Endothelial cell of umbilical vein (primary cell): ENCODE data around the gene PCDHGA8. TPM values are rescaled to one million over a fixed set of nuclear protein-coding genes. Genes with fewer than 3 reads are reported as not detected.
A peak's percentile ranks its signal among the peaks of the same experiment; 100 is the strongest.

Source experiments
- BruUV-seq: library from RNA; stranded (reverse); fragments of 400-500 nt; replicated peaks from 2 replicates; lab custom pipeline; 2021; lab: Mats Ljungman, UMichigan
- CTCF ChIA-PET: fragments of 300-600, 350-600 bp; sonication (Branson Sonifier 250); formaldehyde crosslinking; loops from one replicate; lab custom pipeline; 2021; ENCODE audit warnings: antibody characterized with exemption, inconsistent platforms; lab: Charles Lee
- POLR2A ChIA-PET: fragments of 300-600, 350-600 bp; sonication (Branson Sonifier 250); formaldehyde crosslinking; loops from one replicate; lab custom pipeline; 2021; ENCODE audit warnings: antibody characterized with exemption, inconsistent platforms; lab: Charles Lee
- DNase-seq: peaks from one replicate; pipeline ENCODE4 v3.0.0-alpha.2; 2011; ENCODE audit warnings: low read depth, low spot score
- FAIRE-seq: peaks from 2 replicates; lab custom pipeline; 2011; peaks lifted over from hg19 to GRCh38; lab: Jason Lieb, UNC
- H2AFZ ChIP-seq: 2 replicates; pipeline ENCODE4 v1.6.0; 2012; ENCODE audit warnings: low read depth, low read length, control low read depth, inconsistent platforms
- H3K27ac ChIP-seq: 2 replicates; pipeline ENCODE4 v1.5.1; 2011; ENCODE audit warnings: low read depth, mild to moderate bottlenecking, control low read depth, low read length, moderate library complexity; ENCODE audit not compliant: insufficient read depth
- H3K27me3 ChIP-seq, 2 experiments: 2 replicates each; pipeline versions ENCODE4 v1.6.0 to v1.6.1; 2011; ENCODE audit warnings: low read length in 2 of 2, mixed read lengths in 1 of 2; ENCODE audit not compliant: control insufficient read depth in 2 of 2, insufficient read depth in 2 of 2
- H3K36me3 ChIP-seq, 2 experiments: 2 replicates in 1 of 2; 3 replicates in 1 of 2; pipeline ENCODE4 v1.5.1; 2011; ENCODE audit warnings: low read length in 2 of 2, mild to moderate bottlenecking in 1 of 2, moderate library complexity in 1 of 2; ENCODE audit not compliant: control insufficient read depth in 2 of 2, insufficient read depth in 2 of 2; ENCODE audit errors: extremely low read depth in 1 of 2
- H3K4me1 ChIP-seq: 3 replicates; pipeline ENCODE4 v1.5.1; 2011; ENCODE audit warnings: mild to moderate bottlenecking, low read length; ENCODE audit not compliant: control insufficient read depth, insufficient read depth; ENCODE audit errors: extremely low read depth
- H3K4me2 ChIP-seq: 2 replicates; pipeline ENCODE4 v1.6.1; 2011; ENCODE audit warnings: low read length, control low read depth, mixed read lengths; ENCODE audit not compliant: insufficient read depth
- H3K4me3 ChIP-seq, 3 experiments: fragments of 200-600 bp in 1 of 3; sonication (generic), shearing (Covaris generic) in 1 of 3; replicated peaks in 1 of 3; 2 replicates each; pipeline ENCODE4 v1.5.1; 2011 to 2016; ENCODE audit warnings: control low read depth in 3 of 3, low read length in 3 of 3, mild to moderate bottlenecking in 2 of 3, inconsistent platforms in 1 of 3, low read depth in 1 of 3, moderate library complexity in 1 of 3; ENCODE audit not compliant: insufficient read depth in 1 of 3
- H3K79me2 ChIP-seq: 2 replicates; pipeline ENCODE4 v1.6.0; 2012; ENCODE audit warnings: low read length, inconsistent platforms; ENCODE audit not compliant: control insufficient read depth, insufficient read depth
- H3K9ac ChIP-seq: replicated peaks from 2 replicates; pipeline ENCODE3; 2011; ENCODE audit warnings: low read length, control low read depth; ENCODE audit not compliant: insufficient read depth; ENCODE audit errors: extremely low read depth
- H3K9me1 ChIP-seq: replicated peaks from 3 replicates; pipeline ENCODE4 v1.6.0; 2011; ENCODE audit warnings: mild to moderate bottlenecking, low read length; ENCODE audit not compliant: control insufficient read depth, insufficient read depth; ENCODE audit errors: extremely low read depth
- H3K9me3 ChIP-seq: replicated peaks from 2 replicates; pipeline ENCODE4 v1.5.1; 2012; ENCODE audit warnings: low read length, inconsistent platforms; ENCODE audit not compliant: control insufficient read depth, insufficient read depth
- H4K20me1 ChIP-seq: replicated peaks from 2 replicates; pipeline ENCODE3; 2011; ENCODE audit warnings: mild to moderate bottlenecking, low read length; ENCODE audit not compliant: control insufficient read depth, insufficient read depth; ENCODE audit errors: extremely low read depth
- CTCF ChIP-seq, 2 donors: IDR thresholded peaks; 1 replicate in 1 of 2; 2 replicates in 1 of 2; pipeline ENCODE4 v1.5.1; 2011; ENCODE audit warnings: low read length in 2 of 2, mild to moderate bottlenecking in 2 of 2, moderate library complexity in 2 of 2, control low read depth in 1 of 2, inconsistent platforms in 1 of 2, low read depth in 1 of 2; ENCODE audit not compliant: insufficient read depth in 1 of 2; ENCODE audit errors: extremely low read depth in 1 of 2
- EZH2 ChIP-seq: IDR thresholded peaks from 2 replicates; pipeline ENCODE4 v1.6.1; 2012; ENCODE audit warnings: borderline replicate concordance, low read depth, mild to moderate bottlenecking, moderate library complexity, low read length, inconsistent platforms; ENCODE audit not compliant: severe bottlenecking
- FOS ChIP-seq: IDR thresholded peaks from 2 replicates; pipeline ENCODE4 v1.6.1; 2011; ENCODE audit warnings: mild to moderate bottlenecking, low read length, moderate library complexity, borderline replicate concordance; ENCODE audit not compliant: insufficient read depth
- GATA2 ChIP-seq: IDR thresholded peaks from 2 replicates; pipeline ENCODE4 v1.7.0; 2011; ENCODE audit warnings: low read depth, mild to moderate bottlenecking, moderate library complexity, mixed read lengths, low read length; ENCODE audit not compliant: insufficient read length, insufficient read depth
- JUN ChIP-seq: IDR thresholded peaks from 2 replicates; pipeline ENCODE4 v1.6.1; 2011; ENCODE audit warnings: borderline replicate concordance, low read depth; ENCODE audit not compliant: insufficient read length, insufficient read depth
- MYC ChIP-seq: IDR thresholded peaks from one replicate; pipeline ENCODE4 v1.6.1; 2011; ENCODE audit warnings: mild to moderate bottlenecking, low read depth, low read length
- POLR2A ChIP-seq: IDR thresholded peaks from 2 replicates; pipeline ENCODE4 v1.6.1; 2012; ENCODE audit warnings: low read depth, mild to moderate bottlenecking, control low read depth, low read length
- POLR2AphosphoS5 ChIP-seq: IDR thresholded peaks from 2 replicates; pipeline ENCODE4 v1.6.1; 2012; ENCODE audit warnings: low read depth, mild to moderate bottlenecking, control low read depth, low read length, moderate library complexity; ENCODE audit not compliant: insufficient read depth
- dilution Hi-C: fragments of 300-500 bp; cut with MboI; formaldehyde crosslinking; loops from one replicate; pipeline ENCODE4 v1.15.0; 2019; ENCODE audit warnings: low sequenced_read_pairs; ENCODE audit not compliant: extremely low pct_ligation_motif_present
- intact Hi-C: fragments of 100-400 bp; cut with micrococcal nuclease; formaldehyde crosslinking; loops from one replicate; pipeline ENCODE4 v1.10.0; 2022
- polyA plus RNA-seq, 4 experiments: library from polyadenylated mRNA; depleted of rRNA in 3 of 4; stranded (reverse) in 3 of 4; unstranded in 1 of 4; fragments of >200 nt; gene quantifications; 2 replicates each; pipeline versions ENCODE4 v1.2.1 to v1.2.3, GENCODE V29; 2011 to 2012; ENCODE audit warnings: missing spikeins in 1 of 4
- total RNA-seq: library from RNA; stranded (reverse); gene quantifications from 2 replicates; pipeline ENCODE4 v1.2.3, GENCODE V29; 2021
- TF ChIP-seq, protein P1 (sequence below): IDR thresholded peaks from 2 replicates; pipeline ENCODE4 v1.6.1; 2011; ENCODE audit not compliant: insufficient read depth, insufficient read length

The PCDHGA8 gene
- total and polyA plus RNA-seq, 2 donors (not counting 3 experiments of a cell fraction or from before 2014, with no cell fraction given): 0.44 to 0.95 TPM

GRCh38 chr5:141409598-141410306 lies 17.3 kb downstream of the PCDHGA8 start:
- Histone ChIP-seq H3K79me2 (no peaks in the 10 kb centered on the region), H3K36me3 (no peaks in the 10 kb centered on the region), H3K9me3 (no peaks in the 10 kb centered on the region), H4K20me1 (peaks cover 5% of the 10 kb centered on the region), H3K9me1 (no peaks in the 10 kb centered on the region), H3K9ac (no peak overlapping the region), H2AFZ (no peak overlapping the region), H3K4me2 (no peak overlapping the region), H3K4me3 (no peak overlapping the region), H3K27me3 (peaks cover 55 to 82% of the 10 kb centered on the region in 2 experiments), H3K4me1 (peaks cover 3% of the 10 kb centered on the region), H3K27ac (no peak overlapping the region)
- no peak for DNase-seq
- intact Hi-C loops: no loop called here
- FAIRE-seq: no peak
- CTCF ChIA-PET: interaction anchor here (0.6 kb wide), 1 partner anchor 21 kb away, joined by 3 read pairs; the partner anchor contains the start of gene PCDHGA12
- dilution Hi-C loops: no loop called here
- BruUV-seq: no TSS peak
- TF ChIP-seq POLR2A (no peak), EZH2 (peak; percentile 72)
- POLR2A ChIA-PET: no interaction called here

DNA sequence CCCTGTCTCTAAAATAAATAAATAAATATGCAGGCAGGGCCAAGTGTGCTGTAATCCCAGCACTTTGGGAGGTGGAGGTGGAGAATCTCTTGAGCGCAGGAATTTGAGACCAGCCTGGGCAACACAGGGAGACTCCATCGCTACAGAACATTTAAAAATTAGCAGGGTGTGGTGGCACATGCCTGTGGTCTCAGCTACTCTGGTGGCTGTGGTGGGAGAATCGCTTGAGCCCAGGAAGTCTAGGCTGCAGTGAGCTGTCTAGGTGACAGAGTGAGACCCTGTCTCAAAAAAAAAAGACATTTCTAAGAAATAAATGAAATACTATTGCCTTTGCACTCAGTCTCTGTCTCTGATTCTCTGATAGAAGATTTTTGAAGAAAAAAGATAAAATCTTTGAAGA lies 19.1 kb downstream of the PCDHGA8 start:
- dilution Hi-C loops (no loop called here), intact Hi-C loops (no loop called here)
- no peak for TF ChIP-seq MYC
- no peak for TF ChIP-seq EZH2
- TF ChIP-seq POLR2A: no peak
- TF ChIP-seq FOS: no peak
- TF ChIP-seq CTCF (IDR thresholded peaks at IDR 0.05; ENCODE audit: extremely low read depth in 1 of 2, insufficient read depth in 1 of 2, low read depth in 1 of 2, low read length in 2 of 2): no peak
- TF ChIP-seq, protein P1, sequence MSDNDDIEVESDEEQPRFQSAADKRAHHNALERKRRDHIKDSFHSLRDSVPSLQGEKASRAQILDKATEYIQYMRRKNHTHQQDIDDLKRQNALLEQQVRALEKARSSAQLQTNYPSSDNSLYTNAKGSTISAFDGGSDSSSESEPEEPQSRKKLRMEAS: no peak
- TF ChIP-seq POLR2AphosphoS5: no peak
- no peak for TF ChIP-seq JUN
- no peak for TF ChIP-seq GATA2
- H3K9me3 ChIP-seq: no peaks in the 10 kb centered on the region
- no peaks in the 10 kb centered on the region for H3K36me3 ChIP-seq
- H4K20me1 ChIP-seq: peaks cover 5% of the 10 kb centered on the region
- H3K79me2 ChIP-seq: no peaks in the 10 kb centered on the region
- no peak overlapping the region for H3K4me3 ChIP-seq
- H3K9me1 ChIP-seq: no peaks in the 10 kb centered on the region
- no peak overlapping the region for H2AFZ ChIP-seq
- no peak overlapping the region for H3K4me2 ChIP-seq
- DNase-seq (no peak), FAIRE-seq (no peak)
- H3K27me3 ChIP-seq: peaks cover 52 to 89% of the 10 kb centered on the region in 2 experiments
- H3K9ac ChIP-seq: no peak overlapping the region
- no TSS peak for BruUV-seq
- no peak overlapping the region for H3K27ac ChIP-seq
- H3K4me1 ChIP-seq: peaks cover 3% of the 10 kb centered on the region
- CTCF ChIA-PET: interaction anchor here (3.0 to 11.3 kb wide), 2 partner anchors 149 to 152 kb away, joined by 34 to 335 read pairs; no protein-coding TSS in a partner anchor
- POLR2A ChIA-PET: no interaction called here
